Lung microvascular endothelial cell (primary cell): ENCODE measurements around the gene KLF17. TPM values are rescaled to one million over a fixed set of nuclear protein-coding genes. Genes with fewer than 3 reads are reported as not detected.

Experiments used
- DNase-seq, 2 donors: peaks; one replicate each; pipeline versions ENCODE4 v3.0.0 to v3.0.0-alpha.2; 2010; ENCODE audit warnings: low read depth in 2 of 2
- total RNA-seq: library from RNA; depleted of rRNA; stranded (reverse); fragments of >200 nt; gene quantifications from 2 replicates; pipeline ENCODE4 v1.2.1, GENCODE V29; 2014

KLF17 gene
- total RNA-seq, 1 donor from 2014 or later: not detected

GRCh38 chr1:44151808-44152207 is 33.2 kb downstream of the KLF17 start:
- no peak for DNase-seq

DNA sequence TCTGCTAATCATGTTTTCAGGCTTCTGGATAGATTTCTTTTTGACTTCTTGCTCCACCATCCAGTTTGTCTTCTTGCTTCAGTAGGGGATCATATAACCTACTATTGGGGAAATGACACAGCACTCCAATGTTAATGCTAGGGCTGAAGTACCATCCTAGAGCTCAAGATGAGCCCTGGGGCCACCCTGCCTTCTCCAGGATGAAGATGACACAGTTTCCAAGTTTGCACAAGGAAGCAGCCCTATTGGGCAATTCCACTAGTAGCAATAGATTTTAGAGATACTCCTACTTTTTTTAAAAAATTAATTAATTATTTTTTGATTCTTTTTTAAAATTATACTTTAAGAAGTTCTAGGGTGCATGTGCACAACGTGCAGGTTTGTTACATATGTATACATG is 34.1 kb downstream of the KLF17 start:
- no peak for DNase-seq

- DNase-seq: no peak
Observed at GRCh38 chr1:44154049-44154448, 35.4 kb downstream of the KLF17 start.

DNA sequence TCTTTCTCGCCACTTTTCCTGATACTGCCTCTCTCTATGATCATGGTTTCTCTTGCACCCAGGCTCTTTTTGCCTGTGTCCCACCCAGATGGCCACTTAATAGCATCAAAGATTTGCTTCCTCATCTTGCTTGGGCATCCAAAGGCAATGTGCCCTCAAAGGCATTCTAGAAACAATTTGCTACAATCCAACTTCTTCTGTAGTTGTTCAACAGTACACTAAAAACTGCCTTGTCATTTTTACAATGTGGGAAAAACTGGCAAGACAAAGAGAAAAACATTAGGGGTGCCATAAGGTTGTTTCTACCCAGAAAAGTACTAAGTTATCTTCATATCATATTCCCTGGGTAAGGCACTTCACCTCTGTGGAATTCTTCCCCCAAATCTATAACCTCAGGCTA is 39.3 kb downstream of the KLF17 start:
- no peak for DNase-seq

- DNase-seq: no peak
Observed at GRCh38 chr1:44158871-44159270, 40.2 kb downstream of the KLF17 start.

GRCh38 chr1:44161546-44161945 is 42.9 kb downstream of the KLF17 start:
- DNase-seq: no peak

- DNase-seq: no peak
Observed at GRCh38 chr1:44168520-44169098, 50.0 kb downstream of the KLF17 start.

GRCh38 chr1:44170281-44170823 is 51.7 kb downstream of the KLF17 start:
- DNase-seq: no peak

DNA sequence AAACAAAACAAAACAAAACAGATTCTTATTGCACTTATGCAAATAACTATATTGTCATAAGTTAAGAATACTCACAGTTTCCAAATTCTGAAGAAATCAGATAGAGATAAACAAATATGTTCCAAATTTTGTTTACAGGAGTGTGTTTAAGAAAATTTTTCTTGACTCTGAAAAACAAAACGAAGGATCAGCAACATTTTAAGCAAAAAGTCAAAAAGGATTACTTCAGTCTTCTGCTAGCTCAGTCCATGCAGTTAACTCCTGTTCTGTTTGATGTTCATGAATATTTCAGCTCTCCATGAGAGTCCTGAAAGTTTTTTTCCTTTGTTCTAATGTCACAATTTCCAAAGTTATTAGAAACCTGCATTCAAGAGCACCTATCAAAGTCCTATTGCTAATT is 56.0 kb downstream of the KLF17 start:
- no peak for DNase-seq

Other genes starting within 250 kb of the KLF17 start
- gene ARTN, start 185.0 kb upstream of the KLF17 start, total RNA-seq: not detected in 2 replicates
- gene IPO13, start 171.9 kb upstream of the KLF17 start, total RNA-seq: 5.4 and 8.5 TPM in 2 replicates
- gene DPH2, start 148.8 kb upstream of the KLF17 start, total RNA-seq: 13.1 and 19.0 TPM in 2 replicates
- 110 and 164 TPM in 2 replicates for gene ATP6V0B, start 143.9 kb upstream of the KLF17 start, total RNA-seq
- 40.1 and 41.9 TPM in 2 replicates for gene B4GALT2, start 139.6 kb upstream of the KLF17 start, total RNA-seq
- gene CCDC24, start 127.2 kb upstream of the KLF17 start, total RNA-seq: 0.65 and 0.79 TPM in 2 replicates
- under 0.01 and 0.40 TPM in 2 replicates for gene SLC6A9, start 87.4 kb upstream of the KLF17 start, total RNA-seq
- gene KLF18, start 22.8 kb downstream of the KLF17 start, total RNA-seq: not detected in 2 replicates
- gene DMAP1, start 94.7 kb downstream of the KLF17 start, total RNA-seq: 13.3 and 16.6 TPM in 2 replicates
- 28.8 and 31.9 TPM in 2 replicates for gene ERI3, start 236.4 kb downstream of the KLF17 start, total RNA-seq